AG09309 (cell line): ENCODE results near the gene MEIS2.

ENCODE experiments used
- DNase-seq: peaks from one replicate; pipeline ENCODE4 v3.0.0-alpha.2; 2010; ENCODE audit warnings: low read depth
- H3K4me3 ChIP-seq: 2 replicates; pipeline ENCODE4 v1.5.1; 2011; ENCODE audit warnings: mild to moderate bottlenecking, low read depth, low read length, moderate library complexity; ENCODE audit not compliant: control insufficient read depth
- CTCF ChIP-seq: IDR thresholded peaks from 2 replicates; pipeline ENCODE4 v1.5.1; 2011; ENCODE audit warnings: mild to moderate bottlenecking, low read depth, low read length, inconsistent platforms; ENCODE audit not compliant: insufficient read depth, control insufficient read depth; ENCODE audit errors: missing control alignments

The MEIS2 gene

GRCh38 chr15:37100109-37100965 lies at the start of gene MEIS2:
TSS of gene MEIS2 (minus strand) at chr15:37100549. CDS start at chr15:37099466, 1,083 bp downstream.
- DNase-seq = peak; percentile 87
- TF ChIP-seq CTCF = no peak
- peak within 1 kb of the TSS; percentile 79 for H3K4me3 ChIP-seq

- DNase-seq = no peak
- H3K4me3 ChIP-seq = no peak overlapping the region
- no peak for TF ChIP-seq CTCF
These were observed 48.8 kb upstream of the MEIS2 start for GRCh38 chr15:37149146-37149545.

- H3K4me3 ChIP-seq = no peak overlapping the region
- no peak for TF ChIP-seq CTCF
- no peak for DNase-seq
These were observed 48.4 kb upstream of the MEIS2 start for GRCh38 chr15:37148714-37149113.

- no peak for TF ChIP-seq CTCF
- H3K4me3 ChIP-seq = no peak overlapping the region
These were observed 43.0 kb upstream of the MEIS2 start for GRCh38 chr15:37143351-37143750.

GRCh38 chr15:37142371-37142770 lies 42.0 kb upstream of the MEIS2 start:
- no peak overlapping the region for H3K4me3 ChIP-seq
- TF ChIP-seq CTCF = no peak
- DNase-seq = no peak

More at GRCh38 chr15:37143351-37143750, 43.0 kb upstream of the MEIS2 start:
- no peak for DNase-seq

GRCh38 chr15:37140531-37141058 lies 40.2 kb upstream of the MEIS2 start:
- TF ChIP-seq CTCF = no peak
- peak; percentile 7 for DNase-seq
- no peak overlapping the region for H3K4me3 ChIP-seq
